Mesenchymal stem cell (in vitro differentiated cells and primary cell): ENCODE measurements around the gene GNG7.

Experiments used
- DNase-seq: peaks from one replicate; pipeline ENCODE4 v3.0.0-alpha.2; 2013
- H2AFZ ChIP-seq: one replicate; pipeline ENCODE4 v1.6.1; 2013; ENCODE audit warnings: low read depth, mild to moderate bottlenecking, control low read depth, inconsistent platforms, low read length, moderate library complexity
- H2AK5ac ChIP-seq: 2 replicates; pipeline ENCODE4 v1.6.1; 2013; ENCODE audit warnings: low read length, moderate library complexity, mild to moderate bottlenecking, inconsistent platforms; ENCODE audit not compliant: severe bottlenecking
- H2BK120ac ChIP-seq: one replicate; pipeline ENCODE4 v1.6.1; 2013; ENCODE audit warnings: low read depth, mild to moderate bottlenecking, inconsistent platforms, low read length, moderate library complexity
- H2BK12ac ChIP-seq, 2 experiments: one replicate each; pipeline ENCODE4 v1.6.1; 2013; ENCODE audit warnings: inconsistent platforms in 2 of 2, low read length in 2 of 2, mild to moderate bottlenecking in 2 of 2, moderate library complexity in 2 of 2, control low read depth in 1 of 2
- H2BK15ac ChIP-seq: one replicate; pipeline ENCODE4 v1.6.1; 2013; ENCODE audit warnings: mild to moderate bottlenecking, low read depth, inconsistent platforms; ENCODE audit not compliant: poor library complexity, severe bottlenecking
- H2BK5ac ChIP-seq: 2 replicates; pipeline ENCODE4 v1.6.1; 2013; ENCODE audit warnings: low read depth, mild to moderate bottlenecking, low read length, control low read depth, inconsistent platforms; ENCODE audit not compliant: poor library complexity, severe bottlenecking
- H3K14ac ChIP-seq, 2 experiments: one replicate each; pipeline ENCODE4 v1.6.1; 2013; ENCODE audit warnings: inconsistent platforms in 2 of 2, low read length in 2 of 2, control low read depth in 1 of 2, mild to moderate bottlenecking in 1 of 2, moderate library complexity in 1 of 2
- H3K18ac ChIP-seq, 2 experiments: one replicate each; pipeline ENCODE4 v1.6.1; 2013; ENCODE audit warnings: inconsistent platforms in 2 of 2, low read length in 2 of 2, control low read depth in 1 of 2, low read depth in 1 of 2, mild to moderate bottlenecking in 1 of 2
- H3K23ac ChIP-seq, 2 experiments: one replicate each; pipeline ENCODE4 v1.6.1; 2013; ENCODE audit warnings: inconsistent platforms in 2 of 2, low read length in 2 of 2, mild to moderate bottlenecking in 2 of 2, moderate library complexity in 2 of 2, control low read depth in 1 of 2
- H3K27ac ChIP-seq: 2 replicates; pipeline ENCODE4 v1.5.1; 2013; ENCODE audit warnings: mild to moderate bottlenecking, moderate library complexity, low read length, control low read depth, inconsistent platforms; ENCODE audit not compliant: poor library complexity, severe bottlenecking
- H3K27me3 ChIP-seq, 2 experiments: 2 replicates each; pipeline versions ENCODE4 v1.6.1 to v1.7.0; 2013; ENCODE audit warnings: low read length in 2 of 2, mild to moderate bottlenecking in 2 of 2, moderate library complexity in 2 of 2, control low read depth in 1 of 2, inconsistent platforms in 1 of 2; ENCODE audit not compliant: control insufficient read depth in 1 of 2, insufficient read depth in 1 of 2
- H3K36me3 ChIP-seq, 2 experiments: 2 replicates each; pipeline versions ENCODE4 v1.6.1 to v1.7.0; 2013; ENCODE audit warnings: low read length in 2 of 2, control low read depth in 1 of 2, inconsistent platforms in 1 of 2, low read depth in 1 of 2, mild to moderate bottlenecking in 1 of 2; ENCODE audit not compliant: insufficient read depth in 2 of 2, control insufficient read depth in 1 of 2
- H3K4ac ChIP-seq, 2 experiments: one replicate each; pipeline ENCODE4 v1.6.1; 2013; ENCODE audit warnings: inconsistent platforms in 2 of 2, low read length in 2 of 2, mild to moderate bottlenecking in 2 of 2, moderate library complexity in 2 of 2, control low read depth in 1 of 2, low read depth in 1 of 2
- H3K4me1 ChIP-seq: 2 replicates; pipeline ENCODE4 v1.6.1; 2013; ENCODE audit warnings: low read depth, low read length, control low read depth; ENCODE audit not compliant: control insufficient read depth, insufficient read depth
- H3K4me2 ChIP-seq: 2 replicates; pipeline ENCODE4 v1.6.1; 2013; ENCODE audit warnings: low read length, mild to moderate bottlenecking, inconsistent platforms; ENCODE audit not compliant: poor library complexity, severe bottlenecking
- H3K4me3 ChIP-seq, 2 experiments: 2 replicates each; pipeline versions ENCODE4 v1.5.1 to v1.7.0; 2013; ENCODE audit warnings: low read length in 2 of 2, mild to moderate bottlenecking in 2 of 2, control low read depth in 1 of 2, low read depth in 1 of 2; ENCODE audit not compliant: insufficient read depth in 1 of 2
- H3K79me1 ChIP-seq: replicated peaks from 2 replicates; pipeline ENCODE4 v1.6.1; 2013; ENCODE audit warnings: mild to moderate bottlenecking, control low read depth, low read length, inconsistent platforms; ENCODE audit not compliant: poor library complexity, severe bottlenecking
- H3K9ac ChIP-seq: 2 replicates; pipeline ENCODE4 v1.7.0; 2013; ENCODE audit warnings: mild to moderate bottlenecking, low read length, moderate library complexity
- H3K9me3 ChIP-seq: 2 replicates; pipeline ENCODE4 v1.7.0; 2013; ENCODE audit warnings: mild to moderate bottlenecking, low read length; ENCODE audit not compliant: control insufficient read depth
- H4K8ac ChIP-seq: one replicate; pipeline ENCODE4 v1.6.1; 2013; ENCODE audit warnings: inconsistent platforms, mild to moderate bottlenecking, low read length, moderate library complexity
- H4K91ac ChIP-seq: one replicate; pipeline ENCODE4 v1.6.1; 2013; ENCODE audit warnings: mild to moderate bottlenecking, low read length, inconsistent platforms
- WGBS: methylation state at CpG from one replicate; pipeline ENCODE4 v1.1.7; 2013; ENCODE audit warnings: mixed read lengths; 5-methylcytosine and 5-hydroxymethylcytosine counted together

GNG7 gene

DNA sequence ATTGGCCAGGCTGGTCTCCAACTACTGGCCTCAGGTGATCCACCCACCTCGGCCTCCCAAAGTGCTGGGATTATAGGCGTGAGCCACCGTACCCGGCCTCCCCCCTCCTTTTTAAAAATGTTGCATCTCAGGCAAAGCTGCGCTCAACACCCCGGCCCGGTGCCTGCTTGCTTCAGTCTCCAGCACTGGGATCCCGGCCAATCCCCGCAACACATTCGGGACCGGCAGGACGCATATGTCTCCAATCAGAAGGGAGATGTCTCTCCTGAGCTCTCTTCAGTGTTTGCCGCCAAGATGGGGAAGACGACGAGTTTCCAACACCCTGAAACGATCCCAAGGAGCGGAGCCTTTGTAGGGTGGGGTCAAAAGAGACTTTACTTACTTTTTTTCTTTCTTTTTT is 16.1 kb downstream of the GNG7 start:
- no peak overlapping the region for H2BK5ac ChIP-seq
- no peak overlapping the region for H2BK15ac ChIP-seq
- H3K9ac ChIP-seq, result no peak overlapping the region
- H4K8ac ChIP-seq, result no peak overlapping the region
- 86% methylated on average over 15 of the region's 17 CpGs for WGBS
- no peaks in the 10 kb centered on the region for H3K36me3 ChIP-seq
- H3K14ac ChIP-seq, result no peak overlapping the region
- H3K27ac ChIP-seq, result no peak overlapping the region
- no peak overlapping the region for H3K18ac ChIP-seq
- no peak overlapping the region for H3K23ac ChIP-seq
- no peak overlapping the region for H3K4ac ChIP-seq
- no peak for DNase-seq
- no peak overlapping the region for H4K91ac ChIP-seq
- no peaks in the 10 kb centered on the region for H3K79me1 ChIP-seq
- H2AFZ ChIP-seq, result no peak overlapping the region
- H3K27me3 ChIP-seq, result peaks cover 0 to 7% of the 10 kb centered on the region in 2 experiments
- no peaks in the 10 kb centered on the region for H3K4me1 ChIP-seq
- no peaks in the 10 kb centered on the region for H3K9me3 ChIP-seq
- no peak overlapping the region for H2AK5ac ChIP-seq
- H3K4me3 ChIP-seq, result no peak overlapping the region
- no peak overlapping the region for H3K4me2 ChIP-seq
- H2BK12ac ChIP-seq, result no peak overlapping the region
- H2BK120ac ChIP-seq, result no peak overlapping the region

DNA sequence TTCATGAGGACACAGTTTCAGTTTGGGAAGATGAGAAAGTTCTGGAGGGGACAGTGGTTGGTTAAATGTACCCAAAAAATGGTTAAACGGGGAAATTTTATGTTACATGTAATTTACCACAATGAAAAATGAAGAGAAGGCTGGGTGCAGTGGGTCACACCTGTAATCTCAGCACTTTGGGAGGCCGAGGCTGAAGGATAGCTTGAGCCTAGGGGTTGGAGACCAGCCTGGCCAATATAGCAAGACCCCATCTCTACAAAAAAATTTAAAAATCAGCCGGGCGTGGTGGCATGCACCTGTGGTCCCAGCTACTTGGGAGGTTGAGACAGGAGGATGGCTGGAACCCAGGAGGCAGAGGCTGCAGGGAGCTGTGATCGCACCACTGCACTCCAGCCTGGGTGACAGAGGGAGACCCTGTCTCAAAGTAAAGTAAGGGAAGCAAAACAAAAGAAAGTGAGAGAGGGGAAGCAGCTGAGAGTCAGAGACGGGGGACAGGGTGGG is 17.2 kb downstream of the GNG7 start:
- 82% methylated on average over 5 of the region's 6 CpGs for WGBS

DNA sequence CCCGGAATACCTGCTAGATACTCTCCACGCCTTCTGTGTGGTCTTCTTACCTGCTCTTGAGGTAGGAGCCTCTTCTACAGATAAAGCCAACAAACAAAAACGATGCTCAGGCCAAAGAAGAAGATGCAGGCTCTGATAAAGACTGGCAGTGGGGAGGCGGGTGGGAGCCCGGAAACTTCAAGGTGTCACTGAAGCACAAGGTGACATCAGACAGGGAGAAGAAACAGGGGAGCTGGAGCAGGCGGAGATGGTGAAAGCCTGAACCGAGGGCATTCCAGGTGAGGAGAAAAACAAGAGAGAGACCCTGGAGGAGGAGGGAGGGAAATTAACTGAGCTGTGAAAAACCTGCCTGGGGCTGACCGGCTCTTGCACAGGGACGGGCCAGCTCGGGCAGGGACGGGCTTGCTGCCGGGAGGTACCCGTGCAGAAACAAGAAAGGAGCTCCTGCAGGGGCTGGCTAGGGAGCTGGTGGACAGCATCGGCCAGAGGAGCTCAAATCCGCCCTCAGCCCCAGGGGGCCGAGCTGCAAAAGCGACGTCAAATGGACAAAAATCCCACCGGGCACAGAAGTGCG is 19.0 kb downstream of the GNG7 start:
- H3K27ac ChIP-seq, result no peak overlapping the region
- no peak overlapping the region for H3K14ac ChIP-seq
- DNase-seq, result no peak
- H4K8ac ChIP-seq, result no peak overlapping the region
- H2AFZ ChIP-seq, result no peak overlapping the region
- no peak overlapping the region for H3K4me2 ChIP-seq
- no peak overlapping the region for H3K9ac ChIP-seq
- WGBS, result 83% methylated on average over 20 of the region's 20 CpGs
- no peak overlapping the region for H2BK12ac ChIP-seq
- no peak overlapping the region for H3K18ac ChIP-seq
- no peak overlapping the region for H3K4ac ChIP-seq
- H2AK5ac ChIP-seq, result no peak overlapping the region
- H2BK5ac ChIP-seq, result no peak overlapping the region
- H3K23ac ChIP-seq, result no peak overlapping the region
- no peaks in the 10 kb centered on the region for H3K36me3 ChIP-seq
- H3K79me1 ChIP-seq, result no peaks in the 10 kb centered on the region
- no peak overlapping the region for H2BK120ac ChIP-seq
- peak overlapping the region; percentile 27 for H4K91ac ChIP-seq
- no peak overlapping the region for H3K4me3 ChIP-seq
- H3K4me1 ChIP-seq, result no peaks in the 10 kb centered on the region
- no peaks in the 10 kb centered on the region for H3K9me3 ChIP-seq
- no peak overlapping the region for H2BK15ac ChIP-seq
- H3K27me3 ChIP-seq, result peaks cover 10 to 11% of the 10 kb centered on the region in 2 experiments

More for the DNA sequence above, 17.2 kb downstream of the GNG7 start:
- no peak overlapping the region for H2BK120ac ChIP-seq
- H3K18ac ChIP-seq, result no peak overlapping the region
- H2AFZ ChIP-seq, result no peak overlapping the region
- no peak overlapping the region for H2BK12ac ChIP-seq
- H3K27me3 ChIP-seq, result peaks cover 0 to 7% of the 10 kb centered on the region in 2 experiments
- H4K8ac ChIP-seq, result no peak overlapping the region
- H2AK5ac ChIP-seq, result no peak overlapping the region
- H2BK5ac ChIP-seq, result no peak overlapping the region
- no peak overlapping the region for H3K4ac ChIP-seq
- H3K4me1 ChIP-seq, result no peaks in the 10 kb centered on the region
- H3K4me3 ChIP-seq, result no peak overlapping the region
- no peak overlapping the region for H3K27ac ChIP-seq
- H2BK15ac ChIP-seq, result no peak overlapping the region
- no peak overlapping the region for H3K14ac ChIP-seq
- no peak overlapping the region for H3K23ac ChIP-seq
- DNase-seq, result no peak
- H3K79me1 ChIP-seq, result no peaks in the 10 kb centered on the region
- H3K4me2 ChIP-seq, result no peak overlapping the region
- H3K36me3 ChIP-seq, result no peaks in the 10 kb centered on the region
- H3K9me3 ChIP-seq, result no peaks in the 10 kb centered on the region
- H4K91ac ChIP-seq, result no peak overlapping the region
- H3K9ac ChIP-seq, result no peak overlapping the region

DNA sequence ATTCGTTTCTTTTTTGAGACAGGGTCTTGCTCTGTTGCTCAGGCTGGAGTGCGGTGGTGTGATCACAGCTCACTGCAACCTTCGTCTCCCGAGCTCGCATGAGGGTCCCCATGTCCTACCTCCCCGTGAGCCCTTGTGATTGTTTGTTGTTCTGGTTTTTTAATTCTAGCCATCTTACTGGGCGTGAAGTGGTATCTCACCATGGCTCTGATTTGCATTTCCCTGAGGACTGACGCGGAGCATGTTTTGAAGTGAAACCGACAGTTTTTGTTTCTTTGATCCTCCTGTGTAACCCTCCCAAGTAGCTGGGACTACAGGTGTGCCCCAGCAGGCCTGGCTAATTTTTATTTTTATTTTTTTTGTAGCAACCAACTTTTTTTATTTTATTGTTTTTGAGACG is 21.7 kb downstream of the GNG7 start:
- H2AFZ ChIP-seq, result no peak overlapping the region
- no peak overlapping the region for H3K4ac ChIP-seq
- no peak overlapping the region for H2AK5ac ChIP-seq
- no peaks in the 10 kb centered on the region for H3K79me1 ChIP-seq
- H3K4me3 ChIP-seq, result no peak overlapping the region
- H3K14ac ChIP-seq, result no peak overlapping the region
- no peak overlapping the region for H4K91ac ChIP-seq
- no peaks in the 10 kb centered on the region for H3K36me3 ChIP-seq
- no peak overlapping the region for H3K23ac ChIP-seq
- H2BK15ac ChIP-seq, result no peak overlapping the region
- H3K9me3 ChIP-seq, result no peaks in the 10 kb centered on the region
- no peak overlapping the region for H3K9ac ChIP-seq
- peaks cover 18 to 37% of the 10 kb centered on the region in 2 experiments for H3K27me3 ChIP-seq
- no peak overlapping the region for H3K18ac ChIP-seq
- H3K4me2 ChIP-seq, result no peak overlapping the region
- H3K4me1 ChIP-seq, result no peaks in the 10 kb centered on the region
- 81% methylated on average over 11 of the region's 11 CpGs for WGBS
- H2BK120ac ChIP-seq, result no peak overlapping the region
- H2BK12ac ChIP-seq, result no peak overlapping the region
- H4K8ac ChIP-seq, result no peak overlapping the region
- no peak overlapping the region for H2BK5ac ChIP-seq
- no peak overlapping the region for H3K27ac ChIP-seq
- DNase-seq, result no peak
